ENCODE data around the gene SLC4A5. TPM values are rescaled to one million over a fixed set of nuclear protein-coding genes. Genes with fewer than 3 reads are reported as not detected.

The SLC4A5 gene
- total RNA-seq, 4 donors from 2014 or later, result 2.2 to 8.7 (median 5.1) TPM

GRCh38 chr2:74345272-74345943 is 2.2 kb upstream of the SLC4A5 start:
- TF ChIP-seq CTCF (IDR thresholded peaks at IDR 0.05; ENCODE audit: low read depth), result no peak

GRCh38 chr2:74334931-74335333 is 8.3 kb downstream of the SLC4A5 start:
- no peak for TF ChIP-seq CTCF (IDR thresholded peaks at IDR 0.05; ENCODE audit: low read depth)

- no peak for TF ChIP-seq CTCF (IDR thresholded peaks at IDR 0.05; ENCODE audit: low read depth)
Observed at GRCh38 chr2:74333896-74334586, 9.2 kb downstream of the SLC4A5 start.

- no peak for TF ChIP-seq CTCF (IDR thresholded peaks at IDR 0.05; ENCODE audit: low read depth)
Observed at GRCh38 chr2:74333175-74333574, 10.0 kb downstream of the SLC4A5 start.

- no peak for TF ChIP-seq CTCF (IDR thresholded peaks at IDR 0.05; ENCODE audit: low read depth)
Observed at GRCh38 chr2:74332550-74333174, 10.6 kb downstream of the SLC4A5 start.

- TF ChIP-seq CTCF (IDR thresholded peaks at IDR 0.05; ENCODE audit: low read depth), result no peak
Observed at GRCh38 chr2:74328573-74328972, 14.6 kb downstream of the SLC4A5 start.

- TF ChIP-seq CTCF (IDR thresholded peaks at IDR 0.05; ENCODE audit: low read depth), result no peak
Observed at GRCh38 chr2:74328074-74328473, 15.1 kb downstream of the SLC4A5 start.
